GM19328 (cell line): ENCODE measurements around the gene FOXN1.
"Not testable (repeated sequence)": the region's sequence is repeated elsewhere in the genome, so short reads cannot be mapped to it uniquely, and the experiment has no call there.

Experiments used
- ATAC-seq: cut with Tn5 transposase; IDR thresholded peaks from one replicate; pipeline ENCODE4 v1.9.1; 2021; ENCODE audit warnings: mild to moderate bottlenecking, moderate library complexity; ENCODE audit not compliant: unreplicated experiment

The FOXN1 gene

DNA sequence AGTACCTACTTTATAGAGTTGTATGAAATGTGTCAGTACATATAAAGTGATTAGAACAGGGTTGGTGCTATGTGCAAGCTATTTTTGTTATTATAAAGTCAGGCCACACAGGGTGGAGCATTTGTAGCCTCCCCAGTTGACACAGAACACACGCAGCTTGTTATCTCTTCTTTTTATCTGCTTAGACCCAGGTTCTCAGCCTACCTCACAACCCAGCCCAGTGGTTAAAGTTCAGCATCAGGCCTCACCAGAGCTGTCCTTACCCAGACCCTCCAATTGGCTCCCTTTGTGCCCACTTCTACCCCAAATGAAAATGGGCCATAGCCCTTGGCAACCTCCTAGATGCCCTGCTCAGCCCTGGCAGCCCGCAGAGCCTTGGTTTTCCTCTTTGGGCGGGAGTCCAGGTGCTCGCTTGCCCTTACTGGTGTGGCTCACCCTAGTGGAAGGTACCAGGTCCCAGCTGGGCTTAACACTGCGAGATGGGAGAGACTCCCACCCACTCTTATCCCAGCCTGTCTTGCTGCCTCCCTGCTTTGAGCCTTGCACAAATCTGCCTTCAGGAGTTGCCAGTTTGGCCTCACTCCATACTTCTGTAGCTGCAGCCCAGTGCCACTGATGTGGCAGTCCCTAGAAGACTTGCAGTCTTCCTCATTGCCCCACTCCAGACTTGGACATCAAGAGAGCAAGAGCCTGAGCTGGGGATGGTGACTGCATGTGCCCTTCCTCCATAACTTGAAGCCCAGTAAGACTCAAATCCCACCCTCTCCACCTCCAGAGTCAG lies 66.3 kb downstream of the FOXN1 start:
- no peak for ATAC-seq

DNA sequence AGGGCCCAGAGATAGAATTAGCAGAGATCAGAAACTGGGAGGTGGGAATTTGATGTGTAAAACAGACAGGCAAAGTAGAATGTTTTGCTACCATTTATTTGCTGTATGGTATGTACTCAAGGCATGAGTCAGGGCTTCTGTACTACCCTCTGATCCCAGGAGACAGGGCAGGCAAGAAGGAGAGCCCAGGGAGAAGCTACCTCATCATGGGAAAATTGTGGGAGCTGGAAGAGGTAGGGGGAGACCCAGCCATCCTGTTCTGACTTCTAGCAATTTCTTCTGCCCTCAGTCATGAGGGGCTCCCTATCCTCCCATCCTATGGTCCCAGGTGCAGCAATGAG lies 66.9 kb downstream of the FOXN1 start:
- ATAC-seq = no peak

DNA sequence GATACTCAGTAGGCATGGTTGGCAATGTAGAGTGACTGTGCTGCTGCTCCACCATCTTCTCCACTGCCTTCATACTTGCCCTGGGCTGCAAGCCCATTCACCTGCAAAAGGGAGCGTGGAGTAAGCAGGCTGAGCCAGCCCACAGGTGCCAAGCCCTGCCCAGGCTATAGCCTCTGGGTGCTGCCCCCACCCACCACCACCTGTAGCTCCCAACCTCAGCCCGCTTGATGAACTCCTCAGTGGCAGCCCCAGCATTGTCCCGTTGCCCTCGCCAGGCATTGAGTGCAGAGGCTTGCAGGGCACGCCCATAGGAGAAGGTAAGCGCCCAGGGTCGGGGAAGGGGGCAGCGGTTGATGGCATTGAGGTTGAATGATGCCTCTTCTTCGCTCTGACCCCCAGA lies 67.4 kb downstream of the FOXN1 start:
- no peak for ATAC-seq

DNA sequence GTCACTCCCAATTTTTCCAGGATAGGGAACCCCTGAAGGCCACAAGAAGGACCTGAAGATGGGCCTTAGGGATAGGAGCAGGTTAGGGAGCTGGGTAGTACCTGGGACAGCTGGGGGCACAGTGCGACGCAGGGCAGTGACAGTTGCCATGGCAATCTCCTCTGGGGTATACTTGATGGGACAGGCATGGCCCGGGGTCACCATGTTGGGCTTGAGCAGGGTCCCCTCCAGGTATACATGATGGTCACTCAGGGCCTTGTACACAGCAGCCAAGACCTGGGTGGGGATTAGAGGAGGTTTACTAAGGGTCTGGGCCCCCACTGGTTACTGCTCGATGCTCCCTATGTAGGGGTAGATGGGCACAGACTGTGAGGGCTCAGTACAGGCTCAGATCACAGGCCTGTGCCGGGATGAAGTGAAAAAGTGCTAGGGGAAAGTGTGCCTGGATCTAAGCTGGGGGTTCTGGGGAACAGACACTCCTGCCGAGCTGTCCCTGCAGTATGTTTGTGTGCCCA lies 67.9 kb downstream of the FOXN1 start:
- no peak for ATAC-seq

DNA sequence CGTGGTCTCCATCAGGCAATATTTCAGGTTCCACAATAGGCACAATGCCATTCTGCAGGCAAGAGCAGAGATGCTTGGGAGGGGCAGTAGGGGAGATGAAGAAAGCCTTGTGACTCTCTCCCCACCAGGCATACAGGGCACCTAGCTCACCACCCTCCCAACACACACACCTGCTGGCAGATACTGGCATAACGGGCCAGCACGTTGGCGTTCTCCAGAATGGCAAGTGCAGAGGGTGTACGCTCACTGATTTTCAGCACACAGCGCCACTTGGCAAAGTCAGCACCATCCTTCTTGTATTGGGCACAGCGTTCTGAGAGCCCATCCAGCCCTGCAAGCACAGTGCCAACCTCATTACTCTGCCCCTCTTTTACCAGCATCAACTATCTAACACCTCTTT lies 68.4 kb downstream of the FOXN1 start:
- no peak for ATAC-seq

DNA sequence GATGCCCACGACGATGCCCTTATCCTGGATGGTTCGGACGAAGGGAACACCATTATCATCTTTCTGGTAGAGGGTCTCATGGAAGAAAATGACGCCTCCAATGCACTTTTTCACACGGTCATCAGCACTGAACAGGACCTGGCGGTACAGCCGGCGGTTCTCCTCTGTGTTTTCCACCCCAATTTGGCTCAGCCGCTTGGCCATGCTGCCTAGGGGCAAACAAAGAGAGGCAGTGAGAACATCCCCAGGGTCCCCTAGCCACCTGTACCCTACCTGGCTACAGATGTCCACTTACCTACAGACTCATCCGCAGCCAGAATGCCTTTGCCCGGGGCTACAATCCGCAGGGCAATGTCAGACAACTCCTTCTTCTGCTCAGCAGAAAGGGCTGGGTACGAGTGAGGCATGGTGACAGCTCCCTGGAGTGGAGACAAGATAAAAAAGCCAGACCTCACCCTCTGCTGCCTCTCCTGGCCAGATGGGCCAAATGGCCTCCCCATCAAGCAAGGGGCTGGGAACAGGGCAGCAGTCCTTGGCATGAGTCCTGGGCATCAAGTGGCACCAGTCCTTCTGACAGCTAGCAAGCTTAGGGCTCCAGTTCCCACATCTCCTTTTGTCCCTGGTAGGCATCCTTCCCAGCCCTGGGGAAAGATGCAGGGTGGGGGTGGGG lies 69.1 kb downstream of the FOXN1 start:
- ATAC-seq = no peak

DNA sequence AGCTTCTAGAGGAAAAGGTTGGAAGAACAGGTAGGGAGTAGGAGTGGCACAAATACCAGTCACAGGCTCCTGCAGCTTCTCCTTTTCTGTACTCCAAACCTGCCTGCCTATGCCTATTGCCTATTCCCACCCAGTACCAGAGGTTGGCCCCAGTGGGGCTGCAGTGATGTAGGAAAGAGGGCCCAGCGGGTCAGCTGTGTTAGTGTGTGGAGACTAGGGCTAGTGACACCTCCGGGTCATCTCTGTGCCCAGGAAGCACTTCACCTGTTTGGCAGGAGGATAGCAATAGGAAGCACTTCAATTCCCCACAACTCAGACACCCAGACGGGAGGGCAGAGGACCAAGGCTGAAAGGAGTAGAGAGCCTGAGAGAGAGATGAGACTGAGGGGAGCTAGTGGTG lies 69.9 kb downstream of the FOXN1 start:
- ATAC-seq = not testable (repeated sequence)

DNA sequence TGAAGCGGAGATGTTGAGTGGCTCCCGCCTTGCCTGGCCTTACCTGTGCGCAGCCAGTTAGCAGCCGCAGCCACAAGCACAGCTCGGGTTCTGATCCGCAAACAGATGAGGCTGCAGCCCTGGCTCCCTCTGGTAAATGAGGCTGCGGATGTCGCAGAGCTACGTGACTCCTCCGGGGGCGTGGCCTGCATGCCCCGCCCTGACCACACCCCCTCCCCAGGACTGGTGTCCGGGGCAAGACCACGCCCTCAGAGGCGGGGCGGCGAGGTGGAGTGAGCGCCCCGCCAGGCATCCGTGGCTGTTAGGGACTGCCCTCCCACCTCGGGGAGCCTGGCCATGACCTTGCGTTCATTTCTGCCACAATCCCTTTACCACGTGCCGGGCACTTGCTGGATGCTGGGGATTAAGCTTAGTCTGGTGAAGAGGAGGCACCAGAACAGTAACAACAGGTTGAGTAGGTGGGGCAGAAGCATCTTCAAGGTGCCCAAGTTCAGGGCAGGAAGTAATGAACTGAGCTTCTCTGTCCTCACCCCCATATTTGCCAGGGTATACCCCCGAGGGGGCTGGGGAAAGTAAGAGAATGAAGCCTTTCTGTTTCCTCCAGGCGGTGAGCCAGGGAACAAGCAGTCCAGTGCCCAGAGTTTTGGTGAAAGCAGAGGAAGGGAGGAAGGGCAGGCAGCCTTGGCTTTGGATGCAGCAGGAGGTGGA lies 70.8 kb downstream of the FOXN1 start, which contains the start of gene ALDOC:
TSS of gene ALDOC (minus strand) at position 138 of the 708 bp plus-strand sequence. CDS start 1,363 bp downstream, outside the sequence.
- peak; percentile 92 for ATAC-seq

DNA sequence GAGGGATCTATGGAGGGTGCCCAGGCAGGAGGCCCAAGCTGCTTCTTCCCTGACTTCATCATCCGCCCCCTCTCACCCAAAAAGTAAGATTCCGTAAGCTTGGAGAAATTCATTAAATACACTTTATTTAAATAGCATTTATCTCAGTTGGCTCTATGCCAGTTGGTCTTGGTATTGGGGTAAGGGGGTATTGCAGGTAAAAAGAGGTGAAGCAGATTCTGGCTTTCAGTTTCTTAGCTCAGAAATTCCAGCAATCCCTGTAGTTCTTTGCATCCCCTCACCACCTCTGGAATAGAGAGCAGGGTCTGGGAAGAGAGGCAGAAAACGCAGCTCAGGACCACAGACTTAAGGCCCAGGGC lies 71.3 kb downstream of the FOXN1 start:
- ATAC-seq = no peak

DNA sequence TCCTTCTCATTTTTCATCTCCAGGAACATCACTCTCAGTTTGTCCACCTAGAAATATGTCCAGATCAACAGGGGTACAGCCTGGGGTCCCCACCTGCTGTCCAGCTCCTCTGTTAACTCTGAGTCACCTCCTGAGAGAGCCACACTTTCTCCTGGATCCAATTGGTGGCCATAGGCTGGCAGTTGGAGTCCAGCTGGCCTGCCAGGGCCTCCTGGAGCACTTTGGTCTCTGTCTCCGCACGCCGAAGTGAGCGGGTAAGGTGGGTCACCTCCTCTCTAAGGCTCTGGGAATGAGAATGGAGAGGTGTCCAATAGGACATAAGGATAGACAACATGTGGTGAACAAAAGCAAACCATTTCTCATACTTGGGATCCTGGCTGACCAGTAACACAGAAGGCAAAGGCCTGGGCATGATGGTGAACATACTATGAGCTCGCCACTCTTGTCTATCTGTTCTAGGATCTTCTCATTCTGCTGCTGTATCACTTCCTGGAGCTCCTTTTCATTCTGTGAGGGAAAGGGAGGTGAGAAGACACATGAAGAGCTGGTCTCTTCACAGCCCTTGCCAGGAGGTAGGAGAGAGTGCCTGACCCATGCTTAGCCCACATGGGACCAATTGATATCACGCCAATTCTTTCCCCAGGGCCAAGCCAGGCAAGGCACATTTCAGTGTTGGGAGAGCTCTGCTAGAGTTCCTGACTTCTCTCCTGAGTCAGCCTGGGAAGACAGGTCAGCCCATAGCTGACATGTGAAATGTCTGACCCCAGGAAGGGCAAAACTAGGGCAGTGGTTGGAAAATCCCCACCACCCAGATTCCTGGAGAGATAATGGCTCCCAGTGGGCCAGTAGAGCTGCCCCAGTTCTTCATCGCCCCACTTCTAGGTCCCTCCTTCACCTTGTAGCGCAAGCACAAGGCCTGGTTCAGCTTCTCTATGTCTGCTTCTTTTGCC lies 72.4 kb downstream of the FOXN1 start:
- no peak for ATAC-seq

DNA sequence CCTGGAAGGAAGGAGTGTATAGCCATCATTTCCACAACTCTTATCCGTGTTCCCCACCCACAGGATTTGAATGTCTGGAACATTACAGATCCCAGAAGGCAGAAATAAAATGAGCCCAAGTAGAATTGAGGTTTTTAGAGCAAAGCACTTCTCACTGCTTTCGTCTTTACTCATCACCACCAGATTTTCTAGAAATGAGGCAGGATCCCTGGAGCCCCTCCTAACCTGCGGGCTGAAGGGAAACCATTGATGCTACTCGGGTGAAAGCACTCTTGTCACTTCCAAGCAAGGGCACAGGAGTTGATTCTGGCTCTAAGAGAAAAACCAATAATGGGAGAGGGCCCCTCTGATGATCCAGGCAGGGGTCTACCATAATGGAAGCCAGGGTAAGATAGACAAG lies 73.4 kb downstream of the FOXN1 start:
- no peak for ATAC-seq

DNA sequence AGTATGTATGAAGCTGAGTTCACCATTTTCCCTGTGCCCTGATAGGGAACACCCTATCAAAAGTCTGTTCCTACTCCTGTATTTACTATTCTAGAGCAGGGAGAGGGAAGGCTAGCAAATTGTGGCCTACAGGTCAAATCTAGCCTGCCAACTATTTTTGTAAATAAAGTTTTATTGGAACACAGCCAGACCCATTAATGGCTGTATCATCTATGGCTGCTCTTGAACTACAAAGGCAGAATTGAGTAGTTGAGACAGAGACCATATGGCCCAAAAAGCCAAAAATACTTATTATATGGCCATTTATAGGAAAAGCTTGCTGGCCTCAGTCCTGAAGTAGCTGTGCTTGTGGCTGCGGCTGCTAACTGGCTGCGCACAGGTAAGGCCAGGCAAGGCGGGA lies 74.8 kb downstream of the FOXN1 start:
- no peak for ATAC-seq

DNA sequence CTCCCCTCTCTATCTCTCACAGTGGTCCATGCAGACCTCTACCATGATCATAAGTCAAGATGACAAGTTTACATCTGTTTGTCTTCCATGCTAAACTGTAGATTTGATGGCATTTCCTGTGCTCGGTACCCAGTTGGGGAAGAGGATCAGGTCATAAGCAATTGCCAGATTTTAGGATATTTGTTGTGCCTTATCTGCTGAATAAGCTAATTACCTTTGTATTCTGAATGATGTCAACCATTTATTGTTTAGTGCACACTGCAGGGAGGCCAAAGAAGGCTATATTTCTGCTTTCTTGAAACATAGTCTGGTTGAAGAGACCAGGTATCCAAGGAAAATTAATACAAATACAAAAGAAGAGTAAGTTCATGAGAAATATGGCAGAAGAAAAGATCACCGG lies 76.4 kb downstream of the FOXN1 start:
- no peak for ATAC-seq

DNA sequence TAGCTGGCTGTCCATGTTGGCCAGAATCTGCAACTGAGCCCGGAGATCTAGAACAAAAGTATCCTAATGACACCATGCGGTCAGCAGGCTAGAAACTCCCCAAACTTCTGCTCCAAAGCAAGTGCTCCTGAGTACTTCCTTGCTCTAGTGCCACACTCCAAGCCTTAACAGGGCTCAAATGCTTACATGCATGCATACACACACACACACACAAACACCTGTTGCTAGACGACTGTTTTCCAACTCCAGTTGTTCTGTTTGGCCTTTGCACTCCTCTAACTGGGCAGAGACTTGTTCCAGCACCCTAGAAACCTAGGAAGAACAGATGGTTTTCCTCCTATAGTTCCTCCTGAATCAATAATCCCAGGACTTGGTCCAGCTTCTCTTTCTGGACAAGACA lies 78.3 kb downstream of the FOXN1 start:
- ATAC-seq = no peak

DNA sequence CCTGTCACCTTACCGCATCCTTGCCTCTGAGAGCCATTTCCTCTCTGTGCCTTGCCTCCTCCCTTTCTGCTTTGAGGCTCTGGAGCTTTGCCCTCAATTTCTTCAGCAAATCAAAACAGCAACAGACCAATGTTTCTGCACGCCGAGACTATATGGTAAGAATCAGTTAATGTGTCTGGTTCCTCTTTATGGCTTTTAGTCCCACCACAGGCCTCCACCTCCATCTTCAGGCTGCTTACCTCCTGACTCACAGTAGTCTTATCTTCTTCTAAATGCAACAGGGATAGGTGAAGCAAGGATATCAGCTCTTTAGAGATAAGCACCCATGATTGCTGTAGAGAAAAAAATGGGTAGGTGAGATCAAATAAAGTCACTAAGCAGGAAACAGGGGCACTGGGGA lies 79.7 kb downstream of the FOXN1 start:
- ATAC-seq = no peak
